Stimulated activated naive B cell treated with anti-CD40 and anti-IgM and Interleukin-4, amounts not matched to agents 10 μg/mL and 1 μg/mL and 100 μg/mL, for 72 hours (primary cell): ENCODE data around the gene CCBE1.

Experiments
- ATAC-seq, 2 donors: fragments of 150-1000 bp; cut with Tn5 transposase; replicated peaks; 2 replicates each; pipeline ENCODE4 v1.10.0; 2021; ENCODE audit warnings: moderate library complexity in 1 of 2
- DNase-seq: peaks from one replicate; pipeline ENCODE4 v3.0.0; 2021
- H3K27ac Mint-ChIP-seq: one replicate; pipeline ENCODE4 v1.8.0; 2022; ENCODE audit warnings: mild to moderate bottlenecking, mixed read lengths
- H3K27me3 Mint-ChIP-seq, 2 donors: one replicate each; pipeline ENCODE4 v1.8.0; 2022; ENCODE audit warnings: mixed read lengths in 2 of 2
- H3K36me3 Mint-ChIP-seq, 2 donors: one replicate each; pipeline ENCODE4 v1.8.0; 2022; ENCODE audit warnings: mixed read lengths in 2 of 2, mild to moderate bottlenecking in 1 of 2
- H3K4me1 Mint-ChIP-seq, 2 donors: one replicate each; pipeline ENCODE4 v1.8.0; 2022; ENCODE audit warnings: mixed read lengths in 2 of 2, mild to moderate bottlenecking in 1 of 2
- H3K4me3 Mint-ChIP-seq, 2 donors: one replicate each; pipeline ENCODE4 v1.8.0; 2022; ENCODE audit warnings: mild to moderate bottlenecking in 2 of 2, mixed read lengths in 2 of 2, moderate library complexity in 1 of 2
- H3K9me3 Mint-ChIP-seq, 2 donors: one replicate each; pipeline ENCODE4 v1.8.0; 2022; ENCODE audit warnings: mixed read lengths in 2 of 2, mild to moderate bottlenecking in 1 of 2

The CCBE1 gene

GRCh38 chr18:59382383-59382782 is 314.8 kb downstream of the CCBE1 start:
- Mint-ChIP-seq H3K27me3 (peaks cover 5 to 18% of the 10 kb centered on the region in 2 donors), H3K4me3 (no peak overlapping the region), H3K4me1 (peaks cover 6 to 12% of the 10 kb centered on the region in 2 donors), H3K36me3 (no peaks in the 10 kb centered on the region), H3K27ac (no peak overlapping the region), H3K9me3 (no peaks in the 10 kb centered on the region)
- no peak for ATAC-seq
- DNase-seq, result no peak

- Mint-ChIP-seq H3K36me3 (no peaks in the 10 kb centered on the region), H3K4me1 (peaks cover 10 to 16% of the 10 kb centered on the region in 2 donors), H3K27me3 (peaks cover 5 to 15% of the 10 kb centered on the region in 2 donors), H3K4me3 (no peak overlapping the region), H3K9me3 (no peaks in the 10 kb centered on the region), H3K27ac (no peak overlapping the region)
- ATAC-seq (no peak), DNase-seq (no peak)
Observed at GRCh38 chr18:59381949-59382348, 315.3 kb downstream of the CCBE1 start.
